ENCODE data around the gene PREP.

The PREP gene

GRCh38 chr6:105263685-105264610 is 138.9 kb downstream of the PREP start:
- no peak for DNase-seq (ENCODE audit: low read depth)
- TF ChIP-seq CTCF (IDR thresholded peaks at IDR 0.05; ENCODE audit: control insufficient read depth, insufficient read depth, low read depth, low read length, missing control alignments), result no peak
- no peak overlapping the region for H3K4me3 ChIP-seq (ENCODE audit: control insufficient read depth, low read depth, low read length)

- no peak for TF ChIP-seq CTCF (IDR thresholded peaks at IDR 0.05; ENCODE audit: control insufficient read depth, insufficient read depth, low read depth, low read length, missing control alignments)
- no peak overlapping the region for H3K4me3 ChIP-seq (ENCODE audit: control insufficient read depth, low read depth, low read length)
- DNase-seq (ENCODE audit: low read depth), result no peak
Measured at GRCh38 chr6:105259913-105260889, 142.7 kb downstream of the PREP start.

DNA sequence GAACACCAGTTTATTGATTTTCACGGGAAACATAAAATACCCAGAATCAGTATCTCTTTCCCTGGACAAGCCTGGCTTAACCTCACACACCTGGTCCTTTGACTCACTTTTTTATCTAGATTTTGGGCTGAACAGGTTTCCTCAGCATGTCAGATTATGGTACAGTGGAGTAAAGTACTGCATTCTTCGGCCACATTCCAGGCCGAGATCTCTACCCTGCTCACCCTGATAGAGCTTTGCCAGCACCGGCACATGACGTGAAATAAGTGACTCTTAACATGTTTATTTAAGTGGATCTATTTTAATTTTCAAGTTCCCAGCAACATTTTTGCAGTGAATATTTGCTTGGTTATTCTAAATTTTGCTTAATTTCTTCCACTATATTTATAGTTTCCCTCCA is 144.1 kb downstream of the PREP start:
- DNase-seq (ENCODE audit: low read depth), result no peak
- H3K4me3 ChIP-seq (ENCODE audit: control insufficient read depth, low read depth, low read length), result no peak overlapping the region
- TF ChIP-seq CTCF (IDR thresholded peaks at IDR 0.05; ENCODE audit: control insufficient read depth, insufficient read depth, low read depth, low read length, missing control alignments), result no peak

GRCh38 chr6:105257340-105257739 is 145.5 kb downstream of the PREP start:
- TF ChIP-seq CTCF (IDR thresholded peaks at IDR 0.05; ENCODE audit: control insufficient read depth, insufficient read depth, low read depth, low read length, missing control alignments), result no peak
- no peak for DNase-seq (ENCODE audit: low read depth)
- no peak overlapping the region for H3K4me3 ChIP-seq (ENCODE audit: control insufficient read depth, low read depth, low read length)

GRCh38 chr6:105256619-105257018 is 146.3 kb downstream of the PREP start:
- DNase-seq (ENCODE audit: low read depth), result no peak
- TF ChIP-seq CTCF (IDR thresholded peaks at IDR 0.05; ENCODE audit: control insufficient read depth, insufficient read depth, low read depth, low read length, missing control alignments), result no peak
- no peak overlapping the region for H3K4me3 ChIP-seq (ENCODE audit: control insufficient read depth, low read depth, low read length)

GRCh38 chr6:105253787-105254186 is 149.1 kb downstream of the PREP start:
- DNase-seq (ENCODE audit: low read depth), result no peak
- TF ChIP-seq CTCF (IDR thresholded peaks at IDR 0.05; ENCODE audit: control insufficient read depth, insufficient read depth, low read depth, low read length, missing control alignments), result no peak
- no peak overlapping the region for H3K4me3 ChIP-seq (ENCODE audit: control insufficient read depth, low read depth, low read length)
